B cell (primary cell): ENCODE results near the gene RETN. TPM values are rescaled to one million over a fixed set of nuclear protein-coding genes. Genes with fewer than 3 reads are reported as not detected.

Experiments
- ATAC-seq: fragments of 200-7000 bp; cut with Tn5 transposase; one replicate; pipeline ENCODE4 v1.10.0; 2021; ENCODE audit warnings: low read depth, mild to moderate bottlenecking, moderate number of reproducible peaks, moderate library complexity
- CTCF ChIA-PET: fragments of 350-600 bp; sonication (Branson Sonifier 250); formaldehyde crosslinking; loops from one replicate; lab custom pipeline; 2021; ENCODE audit warnings: antibody characterized with exemption, inconsistent platforms; lab: Charles Lee
- POLR2A ChIA-PET: fragments of 350-600 bp; sonication (Branson Sonifier 250); formaldehyde crosslinking; loops from one replicate; lab custom pipeline; 2021; ENCODE audit warnings: antibody characterized with exemption; lab: Charles Lee
- DNase-seq: peaks from one replicate; pipeline ENCODE4 v3.0.0; 2013
- H2AFZ ChIP-seq: 2 replicates; pipeline ENCODE4 v1.6.1; 2012; ENCODE audit warnings: mild to moderate bottlenecking, low read depth, low read length; ENCODE audit not compliant: insufficient read depth, poor library complexity, severe bottlenecking
- H3K27ac ChIP-seq, 2 donors: 1 replicate in 1 of 2; 2 replicates in 1 of 2; pipeline ENCODE4 v1.5.1; 2012 to 2013; ENCODE audit warnings: low read length in 2 of 2, mild to moderate bottlenecking in 2 of 2, moderate library complexity in 1 of 2
- H3K27me3 ChIP-seq, 4 experiments: fragments of 200-600 bp in 1 of 4; sonication (generic) in 1 of 4; replicated peaks in 1 of 4; 1 replicate in 2 of 4; 2 replicates in 2 of 4; pipeline versions ENCODE4 v1.6.1 to v1.7.0; 2013 to 2016; ENCODE audit warnings: low read length in 3 of 4, mild to moderate bottlenecking in 2 of 4, mixed read lengths in 1 of 4, moderate library complexity in 1 of 4; ENCODE audit not compliant: insufficient read depth in 4 of 4, control insufficient read depth in 3 of 4; ENCODE audit errors: control extremely low read depth in 1 of 4
- H3K36me3 ChIP-seq, 2 experiments: replicated peaks in 1 of 2; 1 replicate in 1 of 2; 2 replicates in 1 of 2; pipeline versions ENCODE4 v1.6.1 to v1.7.1; 2013; ENCODE audit warnings: low read length in 1 of 2; ENCODE audit not compliant: insufficient read depth in 2 of 2, control insufficient read depth in 1 of 2; ENCODE audit errors: control extremely low read depth in 1 of 2, extremely low read depth in 1 of 2
- H3K4me1 ChIP-seq, 2 donors: fragments of 200-600 bp in 1 of 2; sonication (generic) in 1 of 2; 1 replicate in 1 of 2; 2 replicates in 1 of 2; pipeline versions ENCODE4 v1.5.1 to v1.6.1; 2013 to 2017; ENCODE audit warnings: low read length in 2 of 2; ENCODE audit not compliant: control insufficient read depth in 2 of 2, insufficient read depth in 2 of 2
- H3K4me2 ChIP-seq: replicated peaks from 2 replicates; pipeline ENCODE3; 2012; ENCODE audit warnings: mild to moderate bottlenecking, low read depth, low read length; ENCODE audit not compliant: poor library complexity, severe bottlenecking
- H3K4me3 ChIP-seq, 5 experiments: fragments of 200-600 bp in 1 of 5; sonication (generic) in 1 of 5; 1 replicate in 3 of 5; 2 replicates in 2 of 5; pipeline versions ENCODE4 v1.5.1 to v1.7.0; 2011 to 2016; ENCODE audit warnings: low read length in 4 of 5, mild to moderate bottlenecking in 4 of 5, low read depth in 2 of 5, control low read depth in 1 of 5, moderate library complexity in 1 of 5; ENCODE audit not compliant: insufficient read depth in 1 of 5; ENCODE audit errors: control extremely low read depth in 1 of 5, extremely low read depth in 1 of 5
- H3K79me2 ChIP-seq: fragments of 200-600 bp; sonication (generic); one replicate; pipeline ENCODE4 v1.6.0; 2016; ENCODE audit warnings: low read length; ENCODE audit not compliant: control insufficient read depth, insufficient read depth
- H3K9ac ChIP-seq: fragments of 200-600 bp; sonication (generic); 2 replicates; pipeline ENCODE4 v1.6.1; 2017; ENCODE audit warnings: mild to moderate bottlenecking, low read length, moderate library complexity
- H3K9me3 ChIP-seq, 3 donors: one replicate each; pipeline versions ENCODE4 v1.6.1 to v1.7.1; 2013; ENCODE audit warnings: low read length in 2 of 3; ENCODE audit not compliant: control insufficient read depth in 2 of 3, insufficient read depth in 1 of 3; ENCODE audit errors: control extremely low read depth in 1 of 3
- H4K20me1 ChIP-seq: 2 replicates; pipeline ENCODE4 v1.6.0; 2012; ENCODE audit warnings: mild to moderate bottlenecking, low read length; ENCODE audit not compliant: insufficient read depth, control insufficient read depth, poor library complexity, severe bottlenecking
- H3K27ac Mint-ChIP-seq: one replicate; pipeline ENCODE4 v1.8.0; 2021; ENCODE audit warnings: mixed read lengths
- H3K27me3 Mint-ChIP-seq: one replicate; pipeline ENCODE4 v1.8.0; 2021; ENCODE audit warnings: mixed read lengths
- H3K4me1 Mint-ChIP-seq: one replicate; pipeline ENCODE4 v1.8.0; 2021; ENCODE audit warnings: mixed read lengths
- H3K4me3 Mint-ChIP-seq: one replicate; pipeline ENCODE4 v1.8.0; 2021; ENCODE audit warnings: mixed read lengths
- H3K9me3 Mint-ChIP-seq: one replicate; pipeline ENCODE4 v1.8.0; 2022; ENCODE audit warnings: mixed read lengths; ENCODE audit not compliant: insufficient read depth
- EZH2 ChIP-seq: IDR thresholded peaks from 2 replicates; pipeline ENCODE4 v1.6.1; 2012; ENCODE audit warnings: borderline replicate concordance, low read depth, mild to moderate bottlenecking, moderate library complexity, low read length; ENCODE audit not compliant: insufficient read depth, poor library complexity, severe bottlenecking
- WGBS: methylation state at CpG from one replicate; pipeline ENCODE4 v1.1.5; 2013; ENCODE audit warnings: missing lambda C conversion rate; ENCODE audit not compliant: insufficient coverage; 5-methylcytosine and 5-hydroxymethylcytosine counted together
- intact Hi-C: fragments of 100-400 bp; cut with micrococcal nuclease; formaldehyde crosslinking; loops from one replicate; pipeline ENCODE4 v1.10.0; 2022
- polyA plus RNA-seq: library from polyadenylated mRNA; depleted of rRNA; stranded (reverse); fragments of >200 nt; gene quantifications from 2 replicates; pipeline ENCODE4 v1.2.3, GENCODE V29; 2012
- total RNA-seq, 2 donors: library from RNA; stranded (reverse); fragments of 120-200 nt in 1 of 2; gene quantifications; 1 replicate in 1 of 2; 2 replicates in 1 of 2; pipeline versions ENCODE4 v1.2.3 to v1.2.4, GENCODE V29; 2013 to 2022

RETN gene
- total and polyA plus RNA-seq, 2 donors (not counting 1 experiment from before 2014, with no cell fraction given) = not detected

DNA sequence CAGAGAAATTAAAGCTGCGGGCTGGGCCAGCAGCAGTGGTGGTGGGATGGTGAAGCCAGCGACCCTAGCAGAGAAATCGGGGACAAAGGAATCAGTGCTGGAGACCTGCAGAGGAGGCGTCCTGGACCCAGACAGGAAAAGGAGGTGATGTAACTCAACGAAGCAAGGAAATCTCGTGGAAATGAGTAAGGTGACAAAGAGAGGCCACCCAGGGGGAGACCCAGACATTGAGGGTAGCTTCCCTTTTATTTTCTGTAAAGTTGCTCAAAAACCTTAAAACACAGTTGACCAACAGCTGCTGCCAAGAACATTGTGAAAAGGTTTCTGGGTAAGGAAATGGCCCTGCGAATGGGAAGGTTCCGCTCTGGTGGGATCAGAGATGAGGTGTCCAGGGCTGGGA, 13.3 kb upstream of the RETN start:
- no peak overlapping the region for H3K9ac ChIP-seq
- H3K27ac ChIP-seq = no peak overlapping the region
- peak overlapping the region; percentile 53 for H3K27ac Mint-ChIP-seq
- CTCF ChIA-PET = interaction anchor here (0.6 to 8.7 kb wide), 8 partner anchors 25 to 273 kb away, joined by 3 to 100 read pairs (median 4); partner anchors contain the start of gene TRAPPC5
- peak overlapping the region; percentile 22 for H2AFZ ChIP-seq
- H3K4me2 ChIP-seq = no peak overlapping the region
- no peaks in the 10 kb centered on the region for H4K20me1 ChIP-seq
- H3K4me3 Mint-ChIP-seq = peak overlapping the region; percentile 16
- intact Hi-C loops = no loop called here
- ATAC-seq = no peak
- H3K9me3 Mint-ChIP-seq = no peaks in the 10 kb centered on the region
- peaks cover 9 to 23% of the 10 kb centered on the region in 2 donors for H3K4me1 ChIP-seq
- 62% methylated on average over 8 of the region's 8 CpGs for WGBS
- H3K79me2 ChIP-seq = no peaks in the 10 kb centered on the region
- no peaks in the 10 kb centered on the region for H3K27me3 Mint-ChIP-seq
- H3K4me1 Mint-ChIP-seq = peaks cover 17% of the 10 kb centered on the region
- H3K4me3 ChIP-seq = no peak overlapping the region
- no peak for TF ChIP-seq EZH2
- DNase-seq = no peak
- POLR2A ChIA-PET = no interaction called here
- no peaks in the 10 kb centered on the region for H3K36me3 ChIP-seq
- H3K9me3 ChIP-seq = no peaks in the 10 kb centered on the region
- no peaks in the 10 kb centered on the region for H3K27me3 ChIP-seq

DNA sequence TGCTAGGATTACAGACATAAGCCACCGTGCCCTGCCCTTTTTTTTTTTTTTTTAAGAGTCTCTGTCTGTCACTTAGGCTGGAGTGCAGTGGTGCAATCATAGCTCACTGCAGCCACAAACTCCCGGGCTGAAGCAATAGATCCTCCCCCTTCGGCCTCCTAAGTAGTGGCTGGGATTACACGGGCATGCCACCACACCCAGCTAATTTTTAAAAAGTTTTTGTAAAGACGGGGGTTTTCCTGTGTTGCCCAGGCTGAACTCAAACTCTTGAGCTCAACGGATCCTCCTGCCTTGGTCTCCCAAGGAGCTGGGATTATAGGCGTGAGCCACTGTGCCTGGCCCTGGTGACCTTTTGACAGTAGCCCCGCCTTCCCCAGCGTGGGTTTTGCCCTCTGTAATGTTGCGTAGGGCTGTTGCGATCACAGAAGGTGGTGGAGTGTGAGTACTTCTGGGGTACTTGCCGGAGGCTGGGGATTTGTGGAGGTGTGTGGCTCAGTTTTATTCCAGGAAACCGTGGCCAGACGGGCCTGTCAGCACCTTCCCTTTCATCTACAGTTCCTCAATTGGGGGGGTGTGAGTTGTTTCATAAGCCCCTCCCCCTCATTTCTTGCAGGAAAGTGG, 11.6 kb upstream of the RETN start:
- no peaks in the 10 kb centered on the region for H3K27me3 Mint-ChIP-seq
- no peak overlapping the region for H3K4me3 Mint-ChIP-seq
- DNase-seq = no peak
- no peaks in the 10 kb centered on the region for H4K20me1 ChIP-seq
- ChIA-PET POLR2A (interaction anchor here (0.6 to 0.7 kb wide), 3 partner anchors 45 to 1215 kb away, joined by 3 to 5 read pairs (median 4); partner anchors contain the start of gene FCER2), CTCF (interaction anchor here (1.0 to 8.7 kb wide), 4 partner anchors 17 to 212 kb away, joined by 3 to 100 read pairs (median 6); partner anchors contain the start of gene TRAPPC5)
- peaks cover 14% of the 10 kb centered on the region for H3K4me1 Mint-ChIP-seq
- H3K9me3 ChIP-seq = no peaks in the 10 kb centered on the region
- peak overlapping the region; percentile 24 to 84 for H3K27ac ChIP-seq
- H3K36me3 ChIP-seq = no peaks in the 10 kb centered on the region
- TF ChIP-seq EZH2 = no peak
- no peak overlapping the region for H3K4me3 ChIP-seq
- intact Hi-C loops = no loop called here
- H3K9me3 Mint-ChIP-seq = no peaks in the 10 kb centered on the region
- peaks cover 9 to 21% of the 10 kb centered on the region in 2 donors for H3K4me1 ChIP-seq
- no peaks in the 10 kb centered on the region for H3K79me2 ChIP-seq
- no peak for ATAC-seq
- H3K27me3 ChIP-seq = no peaks in the 10 kb centered on the region
- no peak overlapping the region for H3K27ac Mint-ChIP-seq
- H3K4me2 ChIP-seq = no peak overlapping the region
- 60% methylated on average over 7 of the region's 14 CpGs for WGBS
- no peak overlapping the region for H3K9ac ChIP-seq
- H2AFZ ChIP-seq = no peak overlapping the region
